ENCODE results near the gene P2RY2. TPM values are rescaled to one million over a fixed set of nuclear protein-coding genes. Genes with fewer than 3 reads are reported as not detected.
A peak's percentile ranks its signal among the peaks of the same experiment; 100 is the strongest.

P2RY2 gene
- total RNA-seq, 1 donor: 0.18 TPM

- no peak for TF ChIP-seq CTCF (IDR thresholded peaks at IDR 0.05; ENCODE audit: insufficient read depth, low read length)
- no peak for DNase-seq (ENCODE audit: low read depth)
Measured at GRCh38 chr11:73187854-73188253, 30.2 kb upstream of the P2RY2 start.

GRCh38 chr11:73188301-73188700, 29.8 kb upstream of the P2RY2 start:
- no peak overlapping the region for H3K4me3 ChIP-seq (ENCODE audit: low read depth, low read length)
- TF ChIP-seq CTCF (IDR thresholded peaks at IDR 0.05; ENCODE audit: insufficient read depth, low read length): no peak
- DNase-seq (ENCODE audit: low read depth): peak; percentile 27

More at GRCh38 chr11:73187854-73188253, 30.2 kb upstream of the P2RY2 start:
- H3K4me3 ChIP-seq (ENCODE audit: low read depth, low read length): no peak overlapping the region

- TF ChIP-seq CTCF (IDR thresholded peaks at IDR 0.05; ENCODE audit: insufficient read depth, low read length): no peak
- no peak overlapping the region for H3K4me3 ChIP-seq (ENCODE audit: low read depth, low read length)
- no peak for DNase-seq (ENCODE audit: low read depth)
Measured at GRCh38 chr11:73189315-73189714, 28.8 kb upstream of the P2RY2 start.

GRCh38 chr11:73189723-73190556, 28.1 kb upstream of the P2RY2 start:
- TF ChIP-seq CTCF (IDR thresholded peaks at IDR 0.05; ENCODE audit: insufficient read depth, low read length): no peak
- no peak for DNase-seq (ENCODE audit: low read depth)
- no peak overlapping the region for H3K4me3 ChIP-seq (ENCODE audit: low read depth, low read length)

- DNase-seq (ENCODE audit: low read depth): no peak
- TF ChIP-seq CTCF (IDR thresholded peaks at IDR 0.05; ENCODE audit: insufficient read depth, low read length): no peak
- H3K4me3 ChIP-seq (ENCODE audit: low read depth, low read length): no peak overlapping the region
Measured at GRCh38 chr11:73190557-73190885, 27.6 kb upstream of the P2RY2 start.

- no peak overlapping the region for H3K4me3 ChIP-seq (ENCODE audit: low read depth, low read length)
- no peak for DNase-seq (ENCODE audit: low read depth)
- TF ChIP-seq CTCF (IDR thresholded peaks at IDR 0.05; ENCODE audit: insufficient read depth, low read length): no peak
Measured at GRCh38 chr11:73191151-73191550, 26.9 kb upstream of the P2RY2 start.

GRCh38 chr11:73192272-73192671, 25.8 kb upstream of the P2RY2 start:
- no peak for DNase-seq (ENCODE audit: low read depth)
- H3K4me3 ChIP-seq (ENCODE audit: low read depth, low read length): no peak overlapping the region
- no peak for TF ChIP-seq CTCF (IDR thresholded peaks at IDR 0.05; ENCODE audit: insufficient read depth, low read length)

Data from fibroblast of the aortic adventitia (primary cell).